Mesodermal cell (in vitro differentiated cells): ENCODE data around the gene MRPS11.
"Not testable (repeated sequence)": the region's sequence is repeated elsewhere in the genome, so short reads cannot be mapped to it uniquely, and the experiment has no call there.

Source experiments
- H3K27ac ChIP-seq: 2 replicates; pipeline ENCODE4 v1.7.0; 2013; ENCODE audit warnings: mild to moderate bottlenecking, low read depth, low read length, moderate library complexity; ENCODE audit not compliant: severe bottlenecking
- H3K36me3 ChIP-seq: 2 replicates; pipeline ENCODE4 v1.7.1; 2013; ENCODE audit warnings: mild to moderate bottlenecking, low read length, moderate library complexity; ENCODE audit not compliant: control insufficient read depth, insufficient read depth
- H3K4me1 ChIP-seq: one replicate; pipeline ENCODE4 v1.7.1; 2013; ENCODE audit warnings: mild to moderate bottlenecking, low read length; ENCODE audit not compliant: insufficient read depth, control insufficient read depth, poor library complexity, severe bottlenecking
- H3K4me3 ChIP-seq: 2 replicates; pipeline ENCODE4 v1.7.0; 2013; ENCODE audit warnings: low read length, control low read depth, mild to moderate bottlenecking; ENCODE audit not compliant: insufficient read depth, poor library complexity, severe bottlenecking; ENCODE audit errors: extremely low read depth
- H3K9me3 ChIP-seq: 2 replicates; pipeline ENCODE4 v1.7.1; 2013; ENCODE audit warnings: mild to moderate bottlenecking, low read length, moderate library complexity; ENCODE audit not compliant: control insufficient read depth
- WGBS, 2 experiments: methylation state at CpG; one replicate each; pipeline ENCODE4 v1.1.5; 2013; ENCODE audit warnings: missing lambda C conversion rate in 2 of 2; ENCODE audit not compliant: insufficient coverage in 2 of 2; 5-methylcytosine and 5-hydroxymethylcytosine counted together

MRPS11 gene

DNA sequence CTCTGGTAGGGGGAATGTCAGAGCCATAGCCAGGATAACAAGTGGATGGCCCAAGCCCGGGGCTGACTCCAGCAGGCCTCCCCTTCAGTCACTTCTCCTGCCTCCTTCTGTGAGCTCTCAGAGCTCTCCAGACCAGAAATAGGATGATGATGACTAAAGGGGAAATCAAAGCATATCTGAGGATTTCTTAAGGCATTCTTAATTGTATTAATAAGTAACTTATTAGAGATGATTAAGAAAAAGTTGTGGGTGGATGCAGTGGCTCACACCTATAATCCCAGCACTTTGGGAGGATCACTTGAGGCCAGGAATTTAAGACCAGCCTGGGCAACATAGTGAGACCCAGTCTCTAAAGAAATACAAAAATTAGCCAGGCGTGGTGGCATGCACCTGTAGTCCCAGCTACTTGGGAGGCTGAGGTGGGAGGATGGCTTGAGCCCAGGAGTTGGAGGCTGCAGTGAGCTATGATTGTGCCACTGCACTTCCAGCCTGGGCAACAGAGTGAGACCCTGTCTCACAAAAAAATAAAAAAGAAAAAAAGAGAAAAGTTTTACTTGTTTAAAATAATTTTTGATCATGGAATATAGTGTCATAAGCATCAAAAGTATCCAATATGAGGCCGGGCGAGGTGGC lies 6.3 kb downstream of the MRPS11 start:
- 86 to 91% methylated on average over 2 to 3 of the region's 4 CpGs for WGBS, 2 experiments
- not testable (repeated sequence) for H3K4me3 ChIP-seq

GRCh38 chr15:88476635-88477060 lies 9.1 kb downstream of the MRPS11 start:
- H3K4me1 ChIP-seq = no peaks in the 10 kb centered on the region
- 68% methylated on average over 5 to 7 of the region's 8 CpGs for whole genome bisulfite sequencing, 2 experiments

More for the DNA sequence above, 6.3 kb downstream of the MRPS11 start:
- peaks cover 72% of the 10 kb centered on the region for H3K36me3 ChIP-seq
- not testable (repeated sequence) for H3K4me1 ChIP-seq, H3K9me3 ChIP-seq, H3K27ac ChIP-seq

GRCh38 chr15:88477126-88477525 lies 9.6 kb downstream of the MRPS11 start:
- no peaks in the 10 kb centered on the region for H3K4me1 ChIP-seq
- WGBS, 2 experiments = 87 to 89% methylated on average over 4 to 5 of the region's 7 CpGs
- no peak overlapping the region for H3K27ac ChIP-seq
- H3K36me3 ChIP-seq = peaks cover 55% of the 10 kb centered on the region
- no peaks in the 10 kb centered on the region for H3K9me3 ChIP-seq
- H3K4me3 ChIP-seq = no peak overlapping the region

More at GRCh38 chr15:88476635-88477060, 9.1 kb downstream of the MRPS11 start:
- Histone ChIP-seq H3K36me3 (peaks cover 60% of the 10 kb centered on the region), H3K27ac (no peak overlapping the region), H3K4me3 (no peak overlapping the region), H3K9me3 (no peaks in the 10 kb centered on the region)

GRCh38 chr15:88477904-88478303 lies 10.4 kb downstream of the MRPS11 start:
- Histone ChIP-seq H3K4me1 (no peaks in the 10 kb centered on the region), H3K9me3 (no peaks in the 10 kb centered on the region), H3K27ac (no peak overlapping the region), H3K4me3 (no peak overlapping the region), H3K36me3 (peaks cover 48% of the 10 kb centered on the region)
- 100% methylated on average over 1 of the region's 5 CpGs; no CpG with 5 or more reads in 1 of the 2 experiments for whole genome bisulfite sequencing, 2 experiments

GRCh38 chr15:88479169-88479568 lies 11.7 kb downstream of the MRPS11 start:
- Histone ChIP-seq H3K4me3 (no peak overlapping the region), H3K9me3 (no peaks in the 10 kb centered on the region), H3K27ac (no peak overlapping the region), H3K36me3 (peaks cover 39% of the 10 kb centered on the region), H3K4me1 (no peaks in the 10 kb centered on the region)
- 94 to 100% methylated on average over 1 to 2 of the region's 3 CpGs for WGBS, 2 experiments

- WGBS, 2 experiments = 95 to 96% methylated on average over 8 of the region's 8 CpGs
- Histone ChIP-seq H3K4me3 (no peak overlapping the region), H3K27ac (no peak overlapping the region), H3K9me3 (no peaks in the 10 kb centered on the region), H3K4me1 (no peaks in the 10 kb centered on the region), H3K36me3 (peaks cover 29% of the 10 kb centered on the region)
Observed at GRCh38 chr15:88480981-88481380, 13.5 kb downstream of the MRPS11 start.

DNA sequence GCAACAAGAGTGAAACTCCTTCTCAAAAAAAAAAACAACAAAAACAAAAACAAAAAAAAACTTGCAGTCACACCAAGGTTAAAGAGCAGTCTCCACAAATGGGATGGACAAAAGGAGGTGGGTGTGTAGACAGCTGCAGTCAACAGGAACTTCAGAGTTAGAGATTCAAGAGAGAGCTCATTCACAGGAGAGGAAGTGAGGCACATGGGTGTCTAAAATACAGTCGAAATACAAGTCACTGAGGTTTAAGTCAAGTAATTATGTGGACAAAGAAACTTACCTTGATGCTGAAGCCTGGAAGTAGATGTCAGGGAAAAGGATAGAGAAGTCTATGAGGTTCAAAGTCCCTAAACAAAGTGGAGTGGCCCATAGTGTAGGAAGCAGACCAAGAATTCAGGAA lies 14.8 kb downstream of the MRPS11 start:
- 77 to 87% methylated on average over 1 of the region's 1 CpG for WGBS, 2 experiments
- peaks cover 17% of the 10 kb centered on the region for H3K36me3 ChIP-seq
- H3K4me3 ChIP-seq = no peak overlapping the region
- H3K27ac ChIP-seq = no peak overlapping the region
- no peaks in the 10 kb centered on the region for H3K9me3 ChIP-seq
- no peaks in the 10 kb centered on the region for H3K4me1 ChIP-seq

DNA sequence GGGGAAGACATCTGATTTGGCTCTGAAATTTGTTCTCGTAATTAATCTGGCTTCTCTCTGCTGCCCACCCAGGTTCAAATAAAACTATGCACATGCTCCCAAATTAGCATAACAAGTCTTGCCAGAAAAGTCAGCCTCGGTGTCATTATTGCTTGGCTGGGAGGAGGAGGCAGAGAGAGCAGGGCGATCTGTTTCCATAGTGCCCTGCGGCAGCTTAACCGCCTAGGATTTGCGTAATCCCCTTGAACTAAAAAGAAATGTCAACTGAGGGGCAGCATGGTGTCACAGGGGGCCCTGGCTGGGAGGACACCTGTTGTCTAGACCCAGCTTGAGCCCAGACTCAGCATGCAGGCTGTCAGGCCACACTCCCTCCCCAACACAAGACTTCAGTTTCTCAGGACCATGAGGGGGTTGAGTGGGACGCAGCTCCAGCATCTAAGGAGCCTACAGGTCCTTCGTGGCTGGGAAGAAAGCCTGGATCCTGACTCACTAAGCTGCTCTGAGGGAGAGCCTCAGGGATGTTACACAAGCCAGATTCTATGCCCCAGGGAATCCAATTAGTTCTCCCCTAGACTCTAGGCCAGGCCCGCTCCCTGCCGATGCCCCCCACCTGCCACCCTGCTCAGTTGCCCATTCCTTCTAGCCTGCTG lies 17.3 kb downstream of the MRPS11 start:
- peaks cover under 1% of the 10 kb centered on the region for H3K36me3 ChIP-seq
- no peaks in the 10 kb centered on the region for H3K9me3 ChIP-seq
- 29 to 30% methylated on average over 9 to 10 of the region's 10 CpGs for WGBS, 2 experiments
- H3K27ac ChIP-seq = no peak overlapping the region
- no peak overlapping the region for H3K4me3 ChIP-seq
- H3K4me1 ChIP-seq = no peaks in the 10 kb centered on the region

DNA sequence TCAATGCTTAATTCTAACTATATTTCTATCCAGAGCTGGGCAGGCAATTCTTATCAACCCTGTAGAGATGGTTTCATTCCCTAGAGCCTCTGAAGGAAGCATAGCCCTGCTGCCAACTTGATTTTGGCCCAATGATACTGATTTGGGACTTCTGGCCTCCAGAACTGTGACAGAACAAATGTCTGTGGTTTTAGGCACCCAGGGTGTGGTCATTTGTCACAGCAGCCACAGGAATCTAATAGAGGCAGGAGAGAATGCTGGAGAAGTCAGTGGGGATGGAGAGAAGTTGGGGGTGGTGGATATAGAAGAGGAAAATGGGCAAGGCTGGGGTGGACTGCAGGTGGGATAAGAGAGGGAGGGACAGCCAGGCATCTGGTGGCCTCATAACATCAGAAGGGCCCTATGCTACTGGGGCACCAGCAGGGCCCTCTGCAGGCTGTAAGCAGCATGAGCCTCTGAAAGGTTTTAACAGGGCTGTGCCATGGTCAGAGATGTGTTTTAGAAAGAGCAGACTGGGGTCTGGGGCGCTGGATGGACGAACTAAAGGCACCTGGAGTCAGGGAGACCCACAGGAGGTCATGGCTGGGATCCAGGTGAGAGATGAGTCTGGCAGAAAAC lies 19.8 kb downstream of the MRPS11 start:
- Histone ChIP-seq H3K4me3 (no peak overlapping the region), H3K9me3 (no peaks in the 10 kb centered on the region), H3K4me1 (no peaks in the 10 kb centered on the region), H3K27ac (no peak overlapping the region), H3K36me3 (no peaks in the 10 kb centered on the region)
- WGBS, 2 experiments = 80 to 100% methylated on average over 2 of the region's 2 CpGs

GRCh38 chr15:88487796-88488523 lies 20.5 kb downstream of the MRPS11 start:
- H3K27ac ChIP-seq = no peak overlapping the region
- 76 to 94% methylated on average over 4 to 7 of the region's 11 CpGs for WGBS, 2 experiments

More at GRCh38 chr15:88487796-88488523, 20.5 kb downstream of the MRPS11 start:
- no peaks in the 10 kb centered on the region for H3K9me3 ChIP-seq
- H3K4me3 ChIP-seq = no peak overlapping the region
- H3K36me3 ChIP-seq = no peaks in the 10 kb centered on the region
- H3K4me1 ChIP-seq = no peaks in the 10 kb centered on the region
